ENCODE results near the gene MOBP.

Gene MOBP

GRCh38 chr3:39548282-39548681 lies 80.8 kb downstream of the MOBP start:
- DNase-seq: no peak

GRCh38 chr3:39550354-39551051 lies 83.0 kb downstream of the MOBP start:
- no peak for DNase-seq
